ENCODE measurements around the gene USP37.

USP37 gene

DNA sequence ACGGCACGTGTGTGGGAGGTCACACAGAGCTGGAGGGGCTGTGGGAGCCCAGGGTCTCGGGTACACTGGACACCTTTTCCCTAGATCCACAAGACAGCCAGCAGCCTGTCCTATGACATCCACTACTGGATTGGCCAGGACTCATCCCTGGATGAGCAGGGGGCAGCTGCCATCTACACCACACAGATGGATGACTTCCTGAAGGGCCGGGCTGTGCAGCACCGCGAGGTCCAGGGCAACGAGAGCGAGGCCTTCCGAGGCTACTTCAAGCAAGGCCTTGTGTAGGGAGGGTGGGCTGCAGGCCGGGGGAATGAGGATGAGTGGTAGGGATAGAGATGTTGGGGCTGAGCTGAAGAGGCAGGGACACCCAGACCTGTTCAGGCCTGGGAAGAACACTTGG is 142.6 kb downstream of the USP37 start:
- no peaks in the 10 kb centered on the region for H3K79me2 ChIP-seq (ENCODE audit: insufficient read depth, low read length)
- H3K9ac ChIP-seq (ENCODE audit: low read depth, low read length, poor library complexity, severe bottlenecking): no peak overlapping the region
- H3K9me3 ChIP-seq (ENCODE audit: insufficient read depth, low read depth, low read length): no peaks in the 10 kb centered on the region
- H3K4me1 ChIP-seq (ENCODE audit: insufficient read depth, low read length, poor library complexity, severe bottlenecking): peaks cover 3% of the 10 kb centered on the region
- no peak for TF ChIP-seq EZH2phosphoT487 (IDR thresholded peaks at IDR 0.05; ENCODE audit: borderline replicate concordance)
- TF ChIP-seq, protein P1, sequence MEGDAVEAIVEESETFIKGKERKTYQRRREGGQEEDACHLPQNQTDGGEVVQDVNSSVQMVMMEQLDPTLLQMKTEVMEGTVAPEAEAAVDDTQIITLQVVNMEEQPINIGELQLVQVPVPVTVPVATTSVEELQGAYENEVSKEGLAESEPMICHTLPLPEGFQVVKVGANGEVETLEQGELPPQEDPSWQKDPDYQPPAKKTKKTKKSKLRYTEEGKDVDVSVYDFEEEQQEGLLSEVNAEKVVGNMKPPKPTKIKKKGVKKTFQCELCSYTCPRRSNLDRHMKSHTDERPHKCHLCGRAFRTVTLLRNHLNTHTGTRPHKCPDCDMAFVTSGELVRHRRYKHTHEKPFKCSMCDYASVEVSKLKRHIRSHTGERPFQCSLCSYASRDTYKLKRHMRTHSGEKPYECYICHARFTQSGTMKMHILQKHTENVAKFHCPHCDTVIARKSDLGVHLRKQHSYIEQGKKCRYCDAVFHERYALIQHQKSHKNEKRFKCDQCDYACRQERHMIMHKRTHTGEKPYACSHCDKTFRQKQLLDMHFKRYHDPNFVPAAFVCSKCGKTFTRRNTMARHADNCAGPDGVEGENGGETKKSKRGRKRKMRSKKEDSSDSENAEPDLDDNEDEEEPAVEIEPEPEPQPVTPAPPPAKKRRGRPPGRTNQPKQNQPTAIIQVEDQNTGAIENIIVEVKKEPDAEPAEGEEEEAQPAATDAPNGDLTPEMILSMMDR (conservative IDR thresholded peaks at IDR 0.05; ENCODE audit: low read length): no peak
- no peaks in the 10 kb centered on the region for H3F3A ChIP-seq (ENCODE audit: low read depth)
- no peak overlapping the region for H3K4me2 ChIP-seq (ENCODE audit: low read depth, low read length, poor library complexity, severe bottlenecking)
- no peaks in the 10 kb centered on the region for H3K36me3 ChIP-seq (ENCODE audit: insufficient read depth, low read length)
- no peaks in the 10 kb centered on the region for H3K27me3 ChIP-seq (ENCODE audit: insufficient read depth, low read length, poor library complexity, severe bottlenecking)
- no peaks in the 10 kb centered on the region for H4K20me1 ChIP-seq (ENCODE audit: insufficient read depth, low read length, poor library complexity, severe bottlenecking)
- no peak overlapping the region for H2AFZ ChIP-seq (ENCODE audit: low read length)
- no peak overlapping the region for H3K4me3 ChIP-seq (ENCODE audit: low read length, poor library complexity, severe bottlenecking)
- no peaks in the 10 kb centered on the region for H3K9me2 ChIP-seq (replicated peaks; ENCODE audit: low read depth, low read length)

DNA sequence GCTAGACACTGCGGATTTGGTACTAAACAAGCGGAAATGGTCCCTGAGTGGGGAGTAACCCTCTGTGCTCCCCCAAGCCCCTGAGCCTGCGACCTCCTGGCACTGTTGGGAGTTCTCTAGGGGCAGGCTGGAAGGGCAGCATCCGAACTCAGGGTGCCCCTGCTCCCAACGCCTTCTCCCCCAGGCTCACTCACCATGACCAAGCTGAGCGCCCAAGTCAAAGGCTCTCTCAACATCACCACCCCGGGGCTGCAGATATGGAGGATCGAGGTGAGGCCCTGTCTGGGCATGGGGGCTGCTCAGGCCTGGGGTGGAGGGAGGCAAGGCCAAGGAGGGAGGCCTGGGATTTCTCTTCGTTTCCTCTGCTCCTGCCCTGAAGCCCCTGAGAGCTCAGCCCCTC is 144.6 kb downstream of the USP37 start:
- H3K9ac ChIP-seq (ENCODE audit: low read depth, low read length, poor library complexity, severe bottlenecking): no peak overlapping the region

DNA sequence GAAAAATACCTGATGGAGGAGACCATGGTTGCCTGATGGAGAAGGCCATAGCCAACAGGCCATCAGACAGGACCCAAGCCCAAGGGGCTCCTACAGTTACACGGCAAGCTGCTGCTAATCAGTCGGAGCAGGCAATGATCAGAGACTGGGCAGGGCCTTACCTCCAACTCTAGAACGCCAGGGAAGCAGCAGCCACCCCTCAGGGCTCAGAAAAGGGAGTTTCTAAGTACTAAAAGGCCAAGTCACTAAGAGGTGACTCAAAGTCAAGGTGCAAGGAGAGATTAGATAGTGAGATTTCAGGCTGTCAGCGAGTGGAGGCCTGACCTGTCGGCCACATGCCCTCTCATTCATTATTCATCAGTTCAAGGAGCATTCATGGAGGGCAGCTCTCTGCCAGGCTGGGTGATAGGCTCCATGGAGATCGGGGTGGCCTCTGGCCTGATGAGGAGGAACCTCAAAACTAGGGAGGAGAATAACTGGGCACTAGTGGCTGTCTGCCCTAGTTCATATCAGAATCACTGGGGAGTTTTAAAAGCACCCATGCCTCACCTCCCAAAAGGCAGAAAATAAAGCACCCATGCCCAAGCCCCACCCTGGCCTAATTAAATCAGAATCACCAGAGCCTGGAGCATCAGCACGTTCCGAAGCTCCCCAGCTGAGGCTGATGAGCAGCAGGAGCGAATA is 145.6 kb downstream of the USP37 start:
- no peaks in the 10 kb centered on the region for H3K4me1 ChIP-seq (ENCODE audit: insufficient read depth, low read length, poor library complexity, severe bottlenecking)
- no peaks in the 10 kb centered on the region for H4K20me1 ChIP-seq (ENCODE audit: insufficient read depth, low read length, poor library complexity, severe bottlenecking)
- no peaks in the 10 kb centered on the region for H3K9me3 ChIP-seq (ENCODE audit: insufficient read depth, low read depth, low read length)
- no peaks in the 10 kb centered on the region for H3F3A ChIP-seq (ENCODE audit: low read depth)
- H3K4me3 ChIP-seq (ENCODE audit: low read length, poor library complexity, severe bottlenecking): no peak overlapping the region
- H3K9me2 ChIP-seq (replicated peaks; ENCODE audit: low read depth, low read length): no peaks in the 10 kb centered on the region
- no peaks in the 10 kb centered on the region for H3K79me2 ChIP-seq (ENCODE audit: insufficient read depth, low read length)
- H3K9ac ChIP-seq (ENCODE audit: low read depth, low read length, poor library complexity, severe bottlenecking): no peak overlapping the region
- TF ChIP-seq EZH2phosphoT487 (IDR thresholded peaks at IDR 0.05; ENCODE audit: borderline replicate concordance): no peak
- TF ChIP-seq, protein P1 (conservative IDR thresholded peaks at IDR 0.05; ENCODE audit: low read length): no peak
- H3K4me2 ChIP-seq (ENCODE audit: low read depth, low read length, poor library complexity, severe bottlenecking): no peak overlapping the region
- H3K36me3 ChIP-seq (ENCODE audit: insufficient read depth, low read length): no peaks in the 10 kb centered on the region
- H2AFZ ChIP-seq (ENCODE audit: low read length): no peak overlapping the region
- no peaks in the 10 kb centered on the region for H3K27me3 ChIP-seq (ENCODE audit: insufficient read depth, low read length, poor library complexity, severe bottlenecking)

More for the DNA sequence above, 144.6 kb downstream of the USP37 start:
- no peaks in the 10 kb centered on the region for H3K36me3 ChIP-seq (ENCODE audit: insufficient read depth, low read length)
- no peaks in the 10 kb centered on the region for H3K9me3 ChIP-seq (ENCODE audit: insufficient read depth, low read depth, low read length)
- TF ChIP-seq EZH2phosphoT487 (IDR thresholded peaks at IDR 0.05; ENCODE audit: borderline replicate concordance): no peak
- TF ChIP-seq, protein P1 (conservative IDR thresholded peaks at IDR 0.05; ENCODE audit: low read length): no peak
- H3K27me3 ChIP-seq (ENCODE audit: insufficient read depth, low read length, poor library complexity, severe bottlenecking): no peaks in the 10 kb centered on the region
- no peak overlapping the region for H3K4me3 ChIP-seq (ENCODE audit: low read length, poor library complexity, severe bottlenecking)
- no peaks in the 10 kb centered on the region for H3K4me1 ChIP-seq (ENCODE audit: insufficient read depth, low read length, poor library complexity, severe bottlenecking)
- H3K9me2 ChIP-seq (replicated peaks; ENCODE audit: low read depth, low read length): no peaks in the 10 kb centered on the region
- H4K20me1 ChIP-seq (ENCODE audit: insufficient read depth, low read length, poor library complexity, severe bottlenecking): no peaks in the 10 kb centered on the region
- H3F3A ChIP-seq (ENCODE audit: low read depth): no peaks in the 10 kb centered on the region
- no peaks in the 10 kb centered on the region for H3K79me2 ChIP-seq (ENCODE audit: insufficient read depth, low read length)
- no peak overlapping the region for H2AFZ ChIP-seq (ENCODE audit: low read length)
- H3K4me2 ChIP-seq (ENCODE audit: low read depth, low read length, poor library complexity, severe bottlenecking): no peak overlapping the region

Measured in Loucy (cell line).